ENCODE data around the gene NOD2. TPM values are rescaled to one million over a fixed set of nuclear protein-coding genes. Genes with fewer than 3 reads are reported as not detected.

The NOD2 gene
- total RNA-seq, 2 experiments from 2014 or later: 6.5 to 10.7 TPM

GRCh38 chr16:50662306-50662940 lies 31.0 kb upstream of the NOD2 start:
- H3K27ac Mint-ChIP-seq: no peak overlapping the region
- CTCF ChIA-PET: interaction anchor here (0.7 to 7.7 kb wide), 8 partner anchors 9 to 335 kb away, joined by 3 to 140 read pairs (median 4); partner anchors contain the start of gene SNX20
- H3K27me3 Mint-ChIP-seq: no peaks in the 10 kb centered on the region
- H3K4me3 Mint-ChIP-seq: no peak overlapping the region
- peaks cover 29% of the 10 kb centered on the region for H3K4me1 Mint-ChIP-seq
- ATAC-seq (no peak), DNase-seq (no peak)
- peaks cover 10% of the 10 kb centered on the region for H3K36me3 Mint-ChIP-seq
- H3K9me3 Mint-ChIP-seq (ENCODE audit: low read depth): no peaks in the 10 kb centered on the region

GRCh38 chr16:50664270-50664669 lies 29.1 kb upstream of the NOD2 start:
- CTCF ChIA-PET: interaction anchor here (0.6 to 10.0 kb wide), 19 partner anchors 12 to 639 kb away, joined by 3 to 252 read pairs (median 6); partner anchors contain the start of genes CNEP1R1 and SNX20
- H3K4me3 Mint-ChIP-seq: no peak overlapping the region
- ATAC-seq (no peak), DNase-seq (no peak)
- no peaks in the 10 kb centered on the region for H3K27me3 Mint-ChIP-seq
- no peaks in the 10 kb centered on the region for H3K9me3 Mint-ChIP-seq (ENCODE audit: low read depth)
- H3K36me3 Mint-ChIP-seq: peaks cover 13% of the 10 kb centered on the region
- H3K27ac Mint-ChIP-seq: peak overlapping the region; percentile 92
- peaks cover 43% of the 10 kb centered on the region for H3K4me1 Mint-ChIP-seq

GRCh38 chr16:50665128-50665878 lies 28.1 kb upstream of the NOD2 start:
- H3K36me3 Mint-ChIP-seq: peaks cover 17% of the 10 kb centered on the region
- H3K4me3 Mint-ChIP-seq: peak overlapping the region; percentile 51
- CTCF ChIA-PET: interaction anchor here (0.7 to 10.0 kb wide), 49 partner anchors 8 to 650 kb away, joined by 3 to 252 read pairs (median 5); partner anchors contain the start of genes CNEP1R1, CYLD, HEATR3 and NKD1
- H3K4me1 Mint-ChIP-seq: peaks cover 42% of the 10 kb centered on the region
- peak; percentile 54 for ATAC-seq
- no peaks in the 10 kb centered on the region for H3K27me3 Mint-ChIP-seq
- H3K27ac Mint-ChIP-seq: peak overlapping the region; percentile 92
- DNase-seq: peak; percentile 89
- no peaks in the 10 kb centered on the region for H3K9me3 Mint-ChIP-seq (ENCODE audit: low read depth)

- Mint-ChIP-seq H3K27ac (peak overlapping the region; percentile 92), H3K36me3 (peaks cover 30% of the 10 kb centered on the region), H3K9me3 (ENCODE audit: low read depth) (peaks cover 3% of the 10 kb centered on the region), H3K27me3 (no peaks in the 10 kb centered on the region), H3K4me3 (peak overlapping the region; percentile 37), H3K4me1 (peaks cover 47% of the 10 kb centered on the region)
- peak; percentile 83 for ATAC-seq
- CTCF ChIA-PET: interaction anchor here (0.7 to 10.0 kb wide), 38 partner anchors 10 to 642 kb away, joined by 3 to 252 read pairs (median 5); partner anchors contain the start of genes BRD7, CNEP1R1, CYLD and NKD1
- DNase-seq: peak; percentile 83
Observed at GRCh38 chr16:50666658-50667496, 26.5 kb upstream of the NOD2 start.

- ATAC-seq: peak; percentile 29
- Mint-ChIP-seq H3K9me3 (ENCODE audit: low read depth) (peaks cover 7% of the 10 kb centered on the region), H3K4me3 (peak overlapping the region; percentile 37), H3K36me3 (peaks cover 39% of the 10 kb centered on the region), H3K27ac (peak overlapping the region; percentile 92), H3K4me1 (peaks cover 47% of the 10 kb centered on the region), H3K27me3 (no peaks in the 10 kb centered on the region)
- DNase-seq: peak; percentile 54
- CTCF ChIA-PET: interaction anchor here (0.7 to 10.0 kb wide), 34 partner anchors 9 to 643 kb away, joined by 3 to 252 read pairs (median 4); partner anchors contain the start of genes BRD7, CNEP1R1, CYLD and SNX20
Observed at GRCh38 chr16:50667497-50668367, 25.7 kb upstream of the NOD2 start.

GRCh38 chr16:50668368-50669008 lies 24.9 kb upstream of the NOD2 start:
- Mint-ChIP-seq H3K27ac (peak overlapping the region; percentile 92), H3K9me3 (ENCODE audit: low read depth) (peaks cover 9% of the 10 kb centered on the region), H3K4me3 (no peak overlapping the region), H3K4me1 (peaks cover 47% of the 10 kb centered on the region), H3K36me3 (peaks cover 46% of the 10 kb centered on the region), H3K27me3 (no peaks in the 10 kb centered on the region)
- ATAC-seq: no peak
- CTCF ChIA-PET: interaction anchor here (0.9 to 10.0 kb wide), 17 partner anchors 9 to 644 kb away, joined by 3 to 252 read pairs (median 4); partner anchors contain the start of genes BRD7, CNEP1R1, CYLD and SNX20
- DNase-seq: no peak

GRCh38 chr16:50669741-50670140 lies 23.7 kb upstream of the NOD2 start:
- Mint-ChIP-seq H3K27ac (no peak overlapping the region), H3K9me3 (ENCODE audit: low read depth) (peaks cover 12% of the 10 kb centered on the region), H3K27me3 (no peaks in the 10 kb centered on the region), H3K4me3 (no peak overlapping the region), H3K4me1 (peaks cover 43% of the 10 kb centered on the region), H3K36me3 (peaks cover 49% of the 10 kb centered on the region)
- CTCF ChIA-PET: interaction anchor here (1.1 to 10.0 kb wide), 7 partner anchors 8 to 342 kb away, joined by 3 to 252 read pairs (median 74); partner anchors contain the start of genes CYLD and SNX20
- DNase-seq (no peak), ATAC-seq (no peak)

- no peaks in the 10 kb centered on the region for H3K27me3 Mint-ChIP-seq
- peaks cover 12% of the 10 kb centered on the region for H3K9me3 Mint-ChIP-seq (ENCODE audit: low read depth)
- H3K4me3 Mint-ChIP-seq: no peak overlapping the region
- CTCF ChIA-PET: interaction anchor here (1.2 to 10.0 kb wide), 7 partner anchors 8 to 343 kb away, joined by 3 to 252 read pairs (median 30); partner anchors contain the start of gene CYLD
- ATAC-seq (no peak), DNase-seq (no peak)
- H3K4me1 Mint-ChIP-seq: peaks cover 39% of the 10 kb centered on the region
- H3K36me3 Mint-ChIP-seq: peaks cover 54% of the 10 kb centered on the region
- H3K27ac Mint-ChIP-seq: no peak overlapping the region
Observed at GRCh38 chr16:50670476-50670875, 22.9 kb upstream of the NOD2 start.

GRCh38 chr16:50671644-50672260 lies 21.7 kb upstream of the NOD2 start:
- Mint-ChIP-seq H3K4me3 (no peak overlapping the region), H3K36me3 (peaks cover 67% of the 10 kb centered on the region), H3K9me3 (ENCODE audit: low read depth) (peaks cover 12% of the 10 kb centered on the region), H3K27ac (peak overlapping the region; percentile 9), H3K27me3 (no peaks in the 10 kb centered on the region), H3K4me1 (peaks cover 36% of the 10 kb centered on the region)
- peak; percentile 76 for DNase-seq
- ATAC-seq: no peak
- CTCF ChIA-PET: interaction anchor here (0.8 to 10.0 kb wide), 20 partner anchors 9 to 647 kb away, joined by 3 to 252 read pairs (median 4); partner anchors contain the start of genes CNEP1R1, CYLD and SNX20

GRCh38 chr16:50673496-50674275 lies 19.7 kb upstream of the NOD2 start:
- ATAC-seq (no peak), DNase-seq (no peak)
- CTCF ChIA-PET: interaction anchor here (1.6 to 8.8 kb wide), 3 partner anchors 7 to 133 kb away, joined by 4 to 140 read pairs (median 45); no protein-coding TSS in a partner anchor
- Mint-ChIP-seq H3K36me3 (peaks cover 82% of the 10 kb centered on the region), H3K27me3 (no peaks in the 10 kb centered on the region), H3K4me3 (no peak overlapping the region), H3K4me1 (peaks cover 34% of the 10 kb centered on the region), H3K9me3 (ENCODE audit: low read depth) (peaks cover 12% of the 10 kb centered on the region), H3K27ac (no peak overlapping the region)

All from activated CD8-positive, alpha-beta memory T cell treated with anti-CD3 and anti-CD28 coated beads, Interleukin-2, amount 10 ng/mL, durations not matched to agents 7 days and 5 days (primary cell).